HL-60/S4 treated with retinoic acid at 250 ng/mL for 4 days and 3 days (cell line): ENCODE results near the gene PAQR3.

Source experiments
- in situ Hi-C: fragments of 300-500 bp; cut with MboI; formaldehyde crosslinking; loops from 2 replicates; pipeline ENCODE4 v1.7.0; 2022; ENCODE audit warnings: low sequenced_read_pairs

Gene PAQR3

GRCh38 chr4:78864405-78865024, 74.7 kb downstream of the PAQR3 start:
- in situ Hi-C loops: loop anchor here (25.0 kb wide), 1 partner anchor 252 kb away; no protein-coding TSS in a partner anchor

- in situ Hi-C loops: loop anchor here (25.0 kb wide), 1 partner anchor 252 kb away; no protein-coding TSS in a partner anchor
These were observed 75.2 kb downstream of the PAQR3 start for GRCh38 chr4:78863991-78864390.

- in situ Hi-C loops: loop anchor here (25.0 kb wide), 1 partner anchor 251 kb away; no protein-coding TSS in a partner anchor
These were observed 75.9 kb downstream of the PAQR3 start for GRCh38 chr4:78863254-78863869.

GRCh38 chr4:78862314-78862737, 76.9 kb downstream of the PAQR3 start:
- in situ Hi-C loops: loop anchor here (25.0 kb wide), 1 partner anchor 250 kb away; no protein-coding TSS in a partner anchor
